GM12801 (cell line): Measurements from ENCODE around the gene PALM3.

Source experiments
- CTCF ChIP-seq: IDR thresholded peaks from one replicate; pipeline ENCODE4 v1.5.1; 2011; ENCODE audit warnings: control low read depth; ENCODE audit not compliant: insufficient read length; ENCODE audit errors: extremely low read depth

The PALM3 gene

DNA sequence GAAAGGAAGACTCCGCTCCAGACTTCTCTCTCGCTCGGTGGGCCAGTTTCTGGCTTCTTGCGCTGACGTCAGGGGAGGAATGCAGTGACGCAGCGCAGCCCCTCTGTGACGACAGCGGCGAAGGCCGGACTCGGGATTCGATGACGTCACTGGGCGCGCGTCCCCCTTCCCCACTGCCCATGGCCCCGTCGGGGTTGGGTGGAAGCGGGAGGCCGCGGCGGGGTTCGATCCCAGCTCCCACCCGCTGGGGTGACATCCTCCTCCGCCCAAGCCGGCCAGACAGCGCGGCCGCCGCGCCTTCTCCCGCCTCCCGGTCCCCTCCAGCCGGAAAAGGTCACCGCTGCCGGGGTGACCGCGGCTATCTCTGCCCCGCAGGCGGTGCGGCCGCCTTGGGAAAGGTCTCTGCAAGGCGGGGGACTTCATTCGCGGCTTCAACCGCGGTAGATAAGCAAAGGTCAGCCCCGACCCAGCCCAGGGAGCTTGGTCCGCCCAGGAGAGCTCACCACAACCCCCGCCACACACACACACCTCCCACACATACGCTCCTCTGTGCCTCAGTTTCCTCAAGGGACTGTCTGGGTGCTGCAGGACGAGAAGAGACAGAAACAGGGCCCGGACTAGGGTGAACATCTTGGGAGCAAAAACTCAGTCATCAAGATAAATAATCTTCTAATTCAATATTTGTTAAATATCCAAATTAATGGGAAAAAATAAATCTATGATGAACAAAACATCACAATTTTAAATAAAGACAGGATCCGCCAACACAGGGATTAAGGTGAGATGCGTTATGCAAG, 54.9 kb downstream of the PALM3 start:
- no peak for TF ChIP-seq CTCF

DNA sequence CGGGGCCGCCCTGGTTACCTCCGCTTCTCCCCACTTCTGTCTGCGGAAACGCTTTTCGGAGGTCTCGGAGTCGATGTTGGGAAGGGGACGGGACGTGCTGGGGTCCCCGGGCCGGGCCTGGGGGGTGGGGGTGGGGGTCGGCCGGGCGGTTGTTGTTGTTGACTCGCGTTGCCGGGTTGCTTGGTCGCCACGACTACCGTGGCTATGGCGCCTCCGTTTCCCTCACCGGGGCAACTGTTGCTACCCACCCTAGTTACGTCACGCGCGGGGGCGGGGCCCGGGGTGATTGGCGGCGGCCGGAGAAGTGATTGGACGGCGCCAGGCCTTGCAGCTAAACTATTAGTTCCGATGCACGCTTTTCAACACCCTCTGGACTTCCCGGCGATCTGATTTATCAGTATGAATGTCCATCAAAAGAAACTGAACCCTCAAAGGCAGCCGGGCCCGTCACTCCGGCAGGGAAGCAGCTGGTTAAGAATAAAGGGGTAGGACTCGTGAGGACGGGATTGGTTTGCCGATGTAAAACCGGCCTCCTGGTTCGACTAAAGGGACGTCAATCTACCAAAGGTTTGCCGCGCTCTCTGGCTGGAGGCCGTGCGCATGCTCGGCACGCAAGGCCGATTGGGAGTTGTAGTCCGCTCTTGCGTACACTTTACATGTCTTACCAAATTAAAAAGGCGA, 55.7 kb downstream of the PALM3 start, which contains the start of gene RFX1:
RFX1 (minus strand) TSS at position 236 of the 681 bp plus-strand sequence. CDS start 12,477 bp downstream, outside the sequence.
- no peak for TF ChIP-seq CTCF

DNA sequence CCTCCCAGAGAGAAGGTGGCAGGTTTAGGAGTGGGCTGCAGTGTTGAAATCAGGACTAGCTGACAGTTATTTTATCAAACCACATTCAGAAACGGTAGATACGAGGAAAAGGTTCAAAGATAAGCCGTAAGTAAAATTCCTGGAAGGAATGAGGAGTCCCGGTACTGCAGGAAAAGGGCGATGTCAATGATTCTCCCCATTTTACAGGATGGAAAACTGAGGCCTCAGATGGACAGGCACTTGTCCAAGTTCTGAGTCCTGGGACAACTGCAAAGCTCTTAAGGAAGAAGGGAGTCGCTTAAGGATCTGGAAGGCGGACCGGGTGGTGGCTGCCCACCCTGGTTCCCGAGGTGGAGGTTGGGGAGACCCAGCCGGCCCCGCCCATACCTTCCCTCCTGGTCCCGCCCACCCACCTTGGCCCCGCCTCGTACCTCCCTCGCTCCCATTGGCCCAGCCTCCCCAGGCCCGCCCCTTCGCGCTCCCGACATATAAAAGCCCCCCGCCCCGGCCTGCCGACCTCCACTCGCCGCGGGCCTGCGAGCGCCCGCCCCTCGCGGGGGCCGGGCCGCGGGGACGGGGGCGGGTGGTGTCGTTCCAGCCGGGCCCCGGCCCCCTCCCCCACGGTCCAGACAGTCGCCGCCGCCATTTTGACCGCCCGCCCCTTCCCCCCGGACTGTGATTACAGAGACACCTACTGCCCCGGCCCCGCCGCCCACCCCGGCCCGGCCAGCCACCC, 56.4 kb downstream of the PALM3 start:
- no peak for TF ChIP-seq CTCF

GRCh38 chr19:14004619-14005348, 57.1 kb downstream of the PALM3 start:
- TF ChIP-seq CTCF, result no peak
